NK-92 (cell line): ENCODE data around the gene IDUA.

Experiments
- DNase-seq: peaks from one replicate; lab custom pipeline; 2025; ENCODE audit not compliant: unreplicated experiment; lab: John Stamatoyannopoulos, UW

IDUA gene

DNA sequence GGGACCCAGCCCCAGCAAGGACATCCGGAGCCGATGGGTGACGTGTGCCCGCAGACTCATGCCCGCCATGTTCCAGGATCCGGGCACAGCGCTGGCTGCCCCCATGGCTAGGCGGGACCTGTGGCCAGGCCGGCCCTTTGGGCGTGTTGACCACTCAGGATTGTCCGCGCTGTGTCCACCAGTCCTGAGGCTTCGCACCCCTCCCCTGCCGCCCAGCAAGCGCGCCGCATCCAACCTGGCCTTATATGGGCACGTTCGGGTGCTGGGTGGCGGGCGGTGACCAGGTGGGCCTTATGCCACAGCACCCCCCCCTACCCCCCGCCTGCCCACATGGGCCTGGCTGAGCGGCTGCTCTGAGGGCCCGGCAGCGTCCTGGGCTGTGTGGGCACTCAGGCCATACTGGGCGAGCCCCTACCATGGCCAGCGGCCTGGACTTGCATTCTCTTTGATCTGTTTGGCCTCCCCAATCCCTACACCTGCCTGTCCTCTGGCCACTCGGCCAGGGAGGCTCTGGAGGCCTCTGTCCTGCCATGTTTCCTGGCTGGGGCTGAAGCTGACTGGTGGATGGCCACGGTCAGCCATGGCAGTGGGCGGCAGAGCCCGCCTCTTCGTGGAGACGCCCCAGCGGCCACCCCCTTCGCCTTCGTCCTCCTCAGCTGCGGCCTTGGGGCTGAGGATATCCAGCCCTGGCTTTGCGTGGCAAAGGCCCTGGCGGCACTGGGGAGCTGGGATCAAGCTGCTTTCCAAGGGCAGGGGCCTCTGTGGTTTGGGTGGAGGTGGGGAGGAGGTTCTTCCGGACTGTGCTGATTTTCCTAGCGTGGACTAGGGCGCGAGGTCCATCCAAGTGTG is 26.6 kb downstream of the IDUA start:
- no peak for DNase-seq

GRCh38 chr4:1014291-1015167 is 27.7 kb downstream of the IDUA start:
- DNase-seq = no peak

DNA sequence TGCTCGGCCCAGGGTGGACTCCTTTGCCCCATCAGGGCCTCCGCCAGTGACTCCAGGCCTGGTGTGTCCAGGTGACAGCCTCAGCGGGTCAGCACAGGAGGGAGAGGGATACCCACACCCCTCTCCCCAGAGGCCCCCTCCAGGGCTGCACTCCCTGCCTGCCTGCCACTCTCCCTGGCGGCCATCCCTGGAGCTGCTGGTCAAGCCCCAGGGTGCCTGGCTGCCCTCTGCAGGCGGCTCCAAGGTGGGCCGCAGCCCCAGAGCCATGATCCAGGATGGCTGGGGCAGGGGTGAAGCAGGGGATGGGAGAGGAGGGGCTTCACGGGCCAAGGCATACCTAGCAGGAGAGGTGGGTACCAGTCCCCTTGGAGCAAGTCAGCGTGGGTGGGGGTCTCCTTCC is 28.3 kb downstream of the IDUA start:
- DNase-seq = no peak

DNA sequence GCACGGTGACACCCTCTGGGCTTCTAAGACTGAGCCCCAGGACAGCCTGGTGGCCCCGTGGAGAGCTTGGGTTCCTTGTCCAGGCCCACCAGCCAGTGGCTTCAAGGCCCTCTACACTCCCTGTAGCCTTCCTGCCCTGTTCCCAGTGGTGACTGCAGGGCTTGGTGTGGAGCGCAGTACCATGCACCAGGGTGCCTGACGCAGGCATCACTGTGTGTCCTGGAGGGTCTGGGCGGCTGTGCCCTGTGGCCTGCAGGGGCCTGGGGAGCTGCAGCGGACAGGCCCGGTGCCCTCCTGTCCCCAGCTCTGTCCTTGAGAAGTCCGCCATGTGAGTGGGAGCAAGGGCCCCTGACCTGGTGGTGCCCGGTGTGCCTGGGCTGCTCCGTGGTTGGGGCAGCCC is 28.9 kb downstream of the IDUA start:
- DNase-seq = no peak

- no peak for DNase-seq
Observed at GRCh38 chr4:1017211-1017610, 30.4 kb downstream of the IDUA start.

- no peak for DNase-seq
Observed at GRCh38 chr4:1017706-1018105, 30.9 kb downstream of the IDUA start.

DNA sequence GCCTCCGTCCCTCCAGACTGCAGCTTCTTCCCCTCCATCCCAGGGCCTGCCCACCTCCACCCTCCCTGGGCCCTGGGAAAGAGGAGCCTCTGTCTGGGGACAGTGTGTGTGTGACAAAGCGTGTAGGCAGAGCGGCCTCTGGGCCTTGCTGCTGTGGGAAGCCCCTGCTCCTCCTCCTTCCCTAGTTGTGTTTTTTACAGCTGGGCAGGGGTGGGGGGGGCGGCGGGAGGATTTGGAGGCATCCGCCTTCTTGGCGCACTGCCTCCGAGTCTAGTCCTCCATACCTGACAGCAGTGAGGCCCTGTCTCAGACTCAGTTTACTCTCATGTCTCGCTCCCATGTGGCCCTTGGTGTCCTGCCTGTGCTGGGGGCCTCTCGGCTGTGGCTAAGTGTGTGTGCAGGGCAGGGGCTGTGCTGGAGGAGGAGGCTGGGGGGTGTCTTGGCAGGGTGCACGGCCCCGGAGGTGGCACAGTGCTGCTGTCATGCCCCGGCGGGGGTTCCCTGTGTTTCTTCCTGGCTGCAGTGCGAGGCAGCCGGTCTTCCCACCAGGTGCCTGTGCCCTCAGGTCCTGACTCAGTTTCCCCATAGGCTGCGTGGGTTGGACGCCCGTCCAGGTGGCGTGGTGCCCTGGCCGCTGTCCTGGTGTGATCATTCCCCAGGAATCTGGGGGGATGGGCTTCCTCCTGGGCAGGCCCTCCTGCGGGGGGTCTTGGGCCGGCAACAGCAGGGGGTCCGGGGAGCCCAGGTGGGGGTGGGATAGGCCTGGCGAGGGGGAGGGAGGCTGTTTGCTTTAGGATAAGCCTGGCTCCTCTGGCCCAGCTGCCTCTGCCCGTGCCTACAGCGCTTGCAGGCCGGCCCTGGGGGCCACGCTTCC is 31.5 kb downstream of the IDUA start:
- no peak for DNase-seq

DNA sequence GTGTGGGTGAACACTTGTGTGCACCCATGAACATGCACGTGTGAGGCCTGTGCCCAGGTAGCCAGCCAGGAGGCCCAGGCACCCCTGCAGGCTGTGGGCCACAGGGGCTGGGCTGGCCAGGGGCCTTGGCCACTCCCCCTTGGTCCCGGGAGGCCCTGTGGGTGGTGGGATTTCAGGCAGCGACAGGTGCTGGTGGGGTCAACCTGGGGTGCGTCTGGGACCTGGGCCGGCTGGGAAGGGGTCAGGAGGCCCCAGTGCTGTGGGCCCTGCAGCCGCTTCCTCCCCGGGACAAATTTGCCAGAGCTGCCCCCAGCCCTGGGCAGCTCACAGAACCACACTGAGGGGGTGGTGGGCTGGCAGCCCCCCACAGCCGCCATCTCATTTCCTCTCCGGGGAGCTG is 32.5 kb downstream of the IDUA start:
- DNase-seq = no peak

- no peak for DNase-seq
Observed at GRCh38 chr4:1019729-1020470, 33.1 kb downstream of the IDUA start.

DNA sequence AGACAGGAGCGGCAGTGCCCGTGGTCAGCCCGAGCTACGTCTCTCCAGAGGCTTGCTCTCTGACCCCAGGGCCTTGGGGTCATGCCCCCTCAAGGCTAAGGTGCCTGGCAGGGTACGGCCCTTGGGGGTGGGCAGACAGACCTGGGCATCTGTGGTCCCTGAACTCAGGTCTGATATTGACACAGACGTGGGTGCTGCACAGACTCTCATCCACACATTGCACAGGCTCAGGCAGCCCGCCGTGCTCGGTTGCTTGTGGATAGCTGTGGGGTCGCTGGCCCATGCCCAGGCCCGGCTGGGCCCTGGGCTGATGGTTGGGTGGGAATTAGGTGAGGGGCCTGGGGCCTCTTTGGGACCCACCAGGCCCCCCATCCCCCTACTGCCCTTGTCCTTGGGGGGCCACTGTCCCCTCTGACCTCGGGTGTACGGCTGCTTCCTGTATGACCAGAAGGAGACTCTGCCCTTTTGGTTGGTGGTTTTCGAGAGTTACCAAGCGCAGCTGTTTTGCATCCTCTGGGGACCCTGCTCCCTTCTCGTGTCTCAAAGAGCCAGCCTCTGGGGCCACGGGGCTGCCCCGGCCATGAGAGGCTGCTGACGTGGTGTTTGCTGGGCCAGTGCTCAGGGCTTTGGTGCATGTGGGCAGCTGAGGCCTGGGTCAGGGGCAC is 34.7 kb downstream of the IDUA start:
- no peak for DNase-seq

GRCh38 chr4:1022051-1022738 is 35.4 kb downstream of the IDUA start:
- DNase-seq = no peak

DNA sequence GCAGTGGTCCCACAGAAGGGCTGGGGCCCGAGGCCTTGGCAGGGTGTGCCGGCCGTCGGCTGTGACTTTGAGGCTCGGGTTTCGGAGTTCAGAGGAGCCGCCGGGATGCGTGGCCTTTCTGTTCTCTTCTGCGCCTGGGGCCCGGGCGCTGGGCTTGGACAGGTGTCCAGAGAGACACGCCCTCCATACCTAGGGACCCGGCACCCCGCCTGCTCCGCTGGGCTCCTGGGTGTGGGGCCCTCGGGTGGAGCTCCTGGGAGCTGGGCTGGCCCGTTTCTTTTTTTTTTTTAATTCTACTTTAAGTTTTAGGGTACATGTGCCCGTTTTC is 35.9 kb downstream of the IDUA start:
- no peak for DNase-seq

DNA sequence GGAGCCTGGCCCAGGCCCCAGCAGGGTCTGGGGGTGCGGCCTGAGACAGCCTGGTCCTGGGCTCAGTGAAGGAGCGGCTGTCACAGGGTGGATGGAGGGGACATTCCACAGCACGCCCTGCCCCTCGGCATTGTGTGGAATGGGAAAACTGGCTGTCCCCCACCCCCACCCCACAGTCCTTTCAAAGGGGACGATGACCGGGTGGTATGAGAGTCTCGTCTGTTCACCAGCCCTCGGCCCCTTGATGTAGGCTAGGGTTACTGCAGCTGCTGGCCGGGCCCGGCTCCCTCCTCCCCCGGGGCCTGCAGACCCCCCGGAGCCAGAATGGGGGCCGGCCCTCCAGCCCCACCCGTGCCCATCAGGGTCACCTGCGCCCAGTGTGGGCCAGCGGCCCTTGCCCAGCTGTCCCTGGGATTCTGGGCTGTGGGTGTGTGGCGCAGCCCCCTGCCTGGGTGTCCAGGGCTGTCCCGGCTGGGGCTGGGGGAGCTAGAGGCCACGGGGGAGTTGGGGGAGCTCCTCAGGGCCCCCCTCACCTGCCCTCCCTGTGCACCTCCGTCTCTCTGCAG is 36.3 kb downstream of the IDUA start:
- DNase-seq = no peak

GRCh38 chr4:1023895-1024740 is 37.3 kb downstream of the IDUA start:
- no peak for DNase-seq

- DNase-seq = no peak
Observed at GRCh38 chr4:1024882-1025545, 38.2 kb downstream of the IDUA start.

GRCh38 chr4:1026115-1026514 is 39.3 kb downstream of the IDUA start:
- no peak for DNase-seq

GRCh38 chr4:1027219-1027914 is 40.5 kb downstream of the IDUA start:
- no peak for DNase-seq
